Diencephalon (tissue), 1 donor: ENCODE data around the gene IER5. TPM values are rescaled to one million over a fixed set of nuclear protein-coding genes. Genes with fewer than 3 reads are reported as not detected.

Experiments used
- total RNA-seq: library from RNA; depleted of rRNA; stranded (reverse); fragments of >200 nt; gene quantifications from one replicate; pipeline ENCODE4 v1.2.3, GENCODE V29; 2014

Gene IER5
- total RNA-seq, result 12.5 TPM

GRCh38 chr1:181088079-181089016 is at the start of gene IER5:
IER5 (plus strand) TSS chr1:181088700; CDS start chr1:181088903, 203 bp downstream.

Other genes starting within 250 kb of the IER5 start
- 2.3 TPM for gene KIAA1614, start 175.8 kb upstream of the IER5 start, total RNA-seq
- gene STX6, start 65.8 kb upstream of the IER5 start, total RNA-seq, result 56.3 TPM
- 0.46 TPM for gene MR1, start 54.7 kb upstream of the IER5 start, total RNA-seq